ENCODE results near the gene SBF2.

The SBF2 gene

DNA sequence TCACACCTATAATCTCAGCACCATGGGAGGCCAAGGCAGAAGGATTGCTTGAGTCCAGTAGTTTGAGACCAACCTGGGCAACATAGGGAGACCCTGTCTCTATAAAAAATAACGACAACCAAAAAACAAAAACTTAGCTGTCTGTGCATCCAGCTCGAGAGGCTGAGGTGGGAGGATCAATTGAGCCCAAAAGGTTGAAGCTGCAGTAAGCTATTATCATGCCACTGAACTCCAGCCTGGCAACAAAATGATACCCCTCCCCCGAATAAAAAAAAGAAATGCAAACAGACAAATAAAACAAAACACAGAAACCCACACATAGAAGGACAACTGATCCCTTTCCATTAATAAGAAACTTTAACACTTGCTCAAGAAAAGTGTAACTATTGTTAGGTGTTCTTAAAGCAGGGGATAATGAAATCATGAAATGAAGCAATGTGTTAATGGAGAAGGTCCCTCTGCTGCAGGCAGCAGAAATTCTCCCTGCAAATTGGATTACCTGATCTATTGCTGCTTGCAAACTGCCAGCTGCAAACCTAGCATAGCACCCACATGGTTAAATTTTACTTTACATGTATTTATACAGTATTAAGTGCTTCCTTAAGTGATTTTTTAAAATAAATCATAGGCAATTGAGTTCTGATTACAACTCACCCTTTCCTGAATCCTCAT lies 226.3 kb downstream of the SBF2 start:
- FAIRE-seq (no peak), DNase-seq (ENCODE audit: insufficient read length, low spot score) (no peak)
- no peak for TF ChIP-seq POLR2AphosphoS5 (IDR thresholded peaks at IDR 0.05; ENCODE audit: low read depth, low read length)
- TF ChIP-seq POLR2A (IDR thresholded peaks at IDR 0.05; ENCODE audit: low read depth, low read length): no peak
- TF ChIP-seq POU2F2 (IDR thresholded peaks at IDR 0.05; ENCODE audit: low read depth, low read length): no peak
- TF ChIP-seq SPI1 (IDR thresholded peaks at IDR 0.05; ENCODE audit: low read depth, low read length): no peak
- TF ChIP-seq TAF1 (IDR thresholded peaks at IDR 0.05; ENCODE audit: low read depth, low read length): no peak
- TF ChIP-seq PAX5 (IDR thresholded peaks at IDR 0.05; ENCODE audit: insufficient read depth, low read length, severe bottlenecking): no peak

DNA sequence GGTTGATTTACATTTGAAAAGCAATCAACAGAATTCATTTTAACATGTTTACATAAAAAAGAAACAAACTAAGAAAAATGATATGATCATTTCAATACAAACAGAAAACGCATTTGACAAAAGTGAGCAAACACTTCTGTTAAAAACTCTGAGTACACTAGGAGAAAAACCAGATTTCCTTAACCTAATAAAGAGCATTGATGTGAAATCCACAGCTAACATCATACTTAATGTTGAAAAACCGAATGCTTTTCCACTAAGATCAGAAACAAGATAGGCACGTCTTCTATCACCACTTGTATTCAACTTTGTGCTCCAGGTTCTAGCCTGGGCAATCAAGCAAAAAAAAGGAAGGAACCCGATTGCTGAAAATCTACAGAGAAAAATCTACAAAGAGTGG lies 227.6 kb downstream of the SBF2 start:
- no peak for DNase-seq (ENCODE audit: insufficient read length, low spot score)
- no peak for FAIRE-seq
- TF ChIP-seq POLR2AphosphoS5 (IDR thresholded peaks at IDR 0.05; ENCODE audit: low read depth, low read length) (no peak), SPI1 (IDR thresholded peaks at IDR 0.05; ENCODE audit: low read depth, low read length) (no peak), PAX5 (IDR thresholded peaks at IDR 0.05; ENCODE audit: insufficient read depth, low read length, severe bottlenecking) (no peak), POLR2A (IDR thresholded peaks at IDR 0.05; ENCODE audit: low read depth, low read length) (no peak), POU2F2 (IDR thresholded peaks at IDR 0.05; ENCODE audit: low read depth, low read length) (no peak), TAF1 (IDR thresholded peaks at IDR 0.05; ENCODE audit: low read depth, low read length) (no peak)

DNA sequence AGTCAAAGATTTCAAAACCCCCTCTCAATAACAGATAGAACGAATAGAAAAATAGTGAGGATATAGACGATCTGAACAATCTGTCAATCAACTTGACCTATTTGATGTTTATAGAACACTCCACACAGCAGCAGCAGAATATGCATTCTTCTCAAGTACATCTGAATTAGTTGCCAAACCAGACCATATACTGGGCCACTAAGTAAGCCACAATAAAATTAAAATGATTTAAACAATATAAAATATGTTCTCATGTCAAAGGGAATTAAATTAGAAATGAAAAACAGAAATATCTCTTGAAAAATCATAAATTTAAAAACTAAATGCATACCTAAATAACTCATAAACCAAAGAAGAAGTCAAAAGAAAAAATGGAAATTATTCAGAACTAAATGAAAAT lies 229.2 kb downstream of the SBF2 start:
- TF ChIP-seq TAF1 (IDR thresholded peaks at IDR 0.05; ENCODE audit: low read depth, low read length): no peak
- TF ChIP-seq POU2F2 (IDR thresholded peaks at IDR 0.05; ENCODE audit: low read depth, low read length): no peak
- TF ChIP-seq SPI1 (IDR thresholded peaks at IDR 0.05; ENCODE audit: low read depth, low read length): no peak
- TF ChIP-seq POLR2AphosphoS5 (IDR thresholded peaks at IDR 0.05; ENCODE audit: low read depth, low read length): no peak
- TF ChIP-seq PAX5 (IDR thresholded peaks at IDR 0.05; ENCODE audit: insufficient read depth, low read length, severe bottlenecking): no peak
- no peak for TF ChIP-seq POLR2A (IDR thresholded peaks at IDR 0.05; ENCODE audit: low read depth, low read length)
- no peak for FAIRE-seq
- DNase-seq (ENCODE audit: insufficient read length, low spot score): no peak

DNA sequence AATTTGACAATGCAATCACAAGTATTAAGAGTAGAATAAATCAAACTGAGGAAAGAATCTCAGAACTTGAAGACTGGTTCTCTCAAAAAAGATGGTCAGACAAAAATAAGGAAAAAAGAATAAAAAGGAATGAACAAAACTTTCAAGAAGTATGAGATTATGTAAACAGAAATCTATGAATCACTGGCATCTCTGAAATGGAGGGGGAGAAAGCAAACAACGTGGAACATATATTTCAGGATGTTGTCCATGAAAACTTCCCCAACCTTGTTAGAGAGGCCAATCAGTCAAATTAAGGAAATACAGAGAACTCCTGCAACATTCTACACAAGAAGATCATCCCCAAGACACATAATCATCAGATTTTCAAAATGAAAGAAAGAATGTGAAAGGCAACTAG lies 235.7 kb downstream of the SBF2 start:
- FAIRE-seq (no peak), DNase-seq (ENCODE audit: insufficient read length, low spot score) (no peak)
- TF ChIP-seq SPI1 (IDR thresholded peaks at IDR 0.05; ENCODE audit: low read depth, low read length): no peak
- no peak for TF ChIP-seq POLR2AphosphoS5 (IDR thresholded peaks at IDR 0.05; ENCODE audit: low read depth, low read length)
- TF ChIP-seq POU2F2 (IDR thresholded peaks at IDR 0.05; ENCODE audit: low read depth, low read length): no peak

DNA sequence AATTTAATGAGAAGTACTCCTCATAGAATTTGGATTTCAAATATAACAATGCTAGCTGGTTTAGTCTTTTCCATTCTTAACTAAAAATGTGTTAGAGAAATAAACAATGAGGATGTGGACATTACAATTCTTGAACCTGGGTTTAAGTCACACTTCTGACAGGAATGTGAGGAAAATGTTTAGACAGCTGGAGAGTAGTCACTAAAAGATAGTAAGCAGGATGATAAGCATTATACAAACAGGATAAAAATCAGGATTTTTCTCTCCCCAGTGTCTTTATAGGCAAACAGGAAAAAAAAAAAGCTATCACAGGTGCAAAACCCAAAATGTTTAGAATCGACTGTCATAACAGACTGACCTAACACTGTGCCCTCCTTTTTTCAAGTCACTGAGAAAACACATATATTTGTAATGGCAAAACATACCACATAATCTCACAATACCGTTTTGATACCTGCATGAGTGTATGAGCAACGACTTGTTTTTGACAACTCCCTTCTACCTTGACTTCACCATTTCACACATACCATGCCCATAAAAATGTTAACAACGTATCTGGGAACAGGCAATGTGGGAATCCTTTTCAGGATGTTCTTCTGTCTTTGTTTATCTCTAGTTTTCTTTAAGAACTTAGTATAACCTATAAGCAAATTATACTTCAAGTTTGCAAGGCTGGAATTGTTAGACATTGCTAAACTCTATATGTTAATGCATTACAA lies 242.0 kb downstream of the SBF2 start:
- TF ChIP-seq TAF1 (IDR thresholded peaks at IDR 0.05; ENCODE audit: low read depth, low read length) (no peak), POLR2AphosphoS5 (IDR thresholded peaks at IDR 0.05; ENCODE audit: low read depth, low read length) (no peak), POLR2A (IDR thresholded peaks at IDR 0.05; ENCODE audit: low read depth, low read length) (no peak), SPI1 (IDR thresholded peaks at IDR 0.05; ENCODE audit: low read depth, low read length) (no peak), PAX5 (IDR thresholded peaks at IDR 0.05; ENCODE audit: insufficient read depth, low read length, severe bottlenecking) (no peak), POU2F2 (IDR thresholded peaks at IDR 0.05; ENCODE audit: low read depth, low read length) (no peak)
- FAIRE-seq (no peak), DNase-seq (ENCODE audit: insufficient read length, low spot score) (no peak)

DNA sequence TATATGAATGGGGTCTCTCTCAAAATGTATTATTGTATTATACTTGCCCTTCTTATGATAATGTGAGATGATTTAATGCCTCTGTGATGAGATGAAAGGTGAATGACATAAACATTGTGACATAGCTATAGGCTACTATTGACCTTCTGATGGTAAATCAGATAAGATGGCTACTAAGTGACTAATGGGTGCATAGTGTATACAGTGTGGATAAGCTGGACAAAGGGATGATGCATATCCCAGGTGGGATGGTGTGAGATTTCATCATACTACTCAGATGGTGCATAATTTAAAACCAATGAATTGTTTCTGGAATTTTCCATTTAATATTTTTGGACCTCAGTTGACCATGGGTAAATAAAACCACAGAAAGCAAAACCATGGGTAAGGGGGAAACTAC lies 243.5 kb downstream of the SBF2 start:
- DNase-seq (ENCODE audit: insufficient read length, low spot score) (no peak), FAIRE-seq (no peak)
- TF ChIP-seq SPI1 (IDR thresholded peaks at IDR 0.05; ENCODE audit: low read depth, low read length) (no peak), POLR2AphosphoS5 (IDR thresholded peaks at IDR 0.05; ENCODE audit: low read depth, low read length) (no peak), POU2F2 (IDR thresholded peaks at IDR 0.05; ENCODE audit: low read depth, low read length) (no peak), TAF1 (IDR thresholded peaks at IDR 0.05; ENCODE audit: low read depth, low read length) (no peak), PAX5 (IDR thresholded peaks at IDR 0.05; ENCODE audit: insufficient read depth, low read length, severe bottlenecking) (no peak), POLR2A (IDR thresholded peaks at IDR 0.05; ENCODE audit: low read depth, low read length) (no peak)

DNA sequence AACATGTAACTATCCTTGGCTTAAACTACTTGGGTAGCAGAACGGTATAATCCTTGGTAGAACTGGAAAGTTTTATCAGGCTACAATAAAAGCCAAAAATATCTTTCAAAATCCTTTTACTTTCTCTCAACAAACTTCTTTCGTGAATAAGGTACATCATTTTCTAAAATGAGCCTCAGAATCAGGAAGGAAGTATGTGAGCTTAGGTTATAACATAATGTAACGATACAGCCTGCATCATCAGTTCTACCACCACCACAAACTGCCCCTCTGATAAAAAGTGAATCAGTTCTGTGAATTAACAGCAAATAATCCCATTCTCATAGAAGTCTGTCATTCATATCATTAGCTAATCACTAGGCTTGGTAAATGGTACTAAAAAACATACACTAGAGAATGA lies 244.3 kb downstream of the SBF2 start:
- FAIRE-seq: no peak
- no peak for DNase-seq (ENCODE audit: insufficient read length, low spot score)
- TF ChIP-seq PAX5 (IDR thresholded peaks at IDR 0.05; ENCODE audit: insufficient read depth, low read length, severe bottlenecking): no peak
- no peak for TF ChIP-seq TAF1 (IDR thresholded peaks at IDR 0.05; ENCODE audit: low read depth, low read length)

DNA sequence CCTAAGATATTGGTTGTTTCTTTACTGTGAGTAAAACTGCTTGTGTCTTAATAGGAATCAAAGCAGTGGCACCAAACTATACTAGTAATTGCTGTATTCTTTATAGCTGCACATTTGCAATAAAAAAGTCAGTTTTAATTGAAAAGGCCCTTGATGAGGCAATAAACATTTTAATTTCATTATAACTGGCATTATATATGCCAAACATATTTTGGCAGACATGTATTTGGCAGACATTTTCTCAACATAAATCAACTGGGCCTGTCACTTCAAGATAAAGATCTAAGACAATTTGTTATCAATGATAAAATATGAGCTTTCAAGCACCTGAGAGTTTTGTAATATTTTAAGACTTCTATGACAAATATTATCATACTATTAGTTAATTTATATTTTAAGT lies 245.7 kb downstream of the SBF2 start:
- FAIRE-seq (no peak), DNase-seq (ENCODE audit: insufficient read length, low spot score) (no peak)
- TF ChIP-seq POU2F2 (IDR thresholded peaks at IDR 0.05; ENCODE audit: low read depth, low read length): no peak
- TF ChIP-seq PAX5 (IDR thresholded peaks at IDR 0.05; ENCODE audit: insufficient read depth, low read length, severe bottlenecking): no peak
- no peak for TF ChIP-seq SPI1 (IDR thresholded peaks at IDR 0.05; ENCODE audit: low read depth, low read length)
- no peak for TF ChIP-seq POLR2AphosphoS5 (IDR thresholded peaks at IDR 0.05; ENCODE audit: low read depth, low read length)
- TF ChIP-seq TAF1 (IDR thresholded peaks at IDR 0.05; ENCODE audit: low read depth, low read length): no peak
- no peak for TF ChIP-seq POLR2A (IDR thresholded peaks at IDR 0.05; ENCODE audit: low read depth, low read length)

DNA sequence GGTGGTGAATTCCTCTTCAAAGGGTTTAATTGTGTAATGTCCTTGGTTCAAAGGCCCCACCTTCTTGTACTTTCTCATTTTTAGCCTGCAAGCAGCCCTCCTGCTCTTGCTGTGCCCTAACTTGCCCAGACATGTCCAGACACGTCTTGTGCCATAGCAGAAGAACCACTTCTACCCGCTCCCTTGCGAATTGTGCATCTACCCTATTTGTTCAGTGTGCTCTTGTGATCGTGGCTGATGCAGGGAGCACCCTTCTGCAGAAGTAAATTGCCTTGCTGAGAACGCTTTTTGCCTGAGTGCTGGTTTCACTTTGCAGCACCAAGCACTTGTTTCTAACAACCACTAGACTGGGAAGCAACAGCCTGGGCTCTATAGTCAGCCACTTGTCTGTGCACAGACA lies 249.4 kb downstream of the SBF2 start:
- DNase-seq (ENCODE audit: insufficient read length, low spot score) (no peak), FAIRE-seq (no peak)
- no peak for TF ChIP-seq POU2F2 (IDR thresholded peaks at IDR 0.05; ENCODE audit: low read depth, low read length)

DNA sequence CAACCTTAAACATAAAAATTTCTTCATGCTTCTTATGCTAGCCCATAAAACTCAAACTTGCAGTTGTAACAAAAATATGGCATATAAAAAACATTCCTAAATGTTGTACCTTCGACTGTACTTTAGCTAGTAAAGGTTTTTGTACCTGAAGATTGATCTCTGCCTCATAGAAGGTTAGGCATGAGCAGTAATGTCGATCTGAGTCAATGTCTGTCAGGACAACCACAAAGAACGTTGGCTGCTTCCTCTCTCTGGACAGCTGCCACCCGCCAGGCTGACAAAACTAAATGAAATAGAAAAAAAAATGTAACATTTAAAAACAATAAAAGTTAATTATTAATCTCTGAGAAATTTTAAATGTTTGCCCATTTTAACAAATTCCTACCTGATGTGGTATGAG lies 251.3 kb downstream of the SBF2 start:
- TF ChIP-seq POLR2AphosphoS5 (IDR thresholded peaks at IDR 0.05; ENCODE audit: low read depth, low read length) (no peak), POLR2A (IDR thresholded peaks at IDR 0.05; ENCODE audit: low read depth, low read length) (no peak), POU2F2 (IDR thresholded peaks at IDR 0.05; ENCODE audit: low read depth, low read length) (no peak), PAX5 (IDR thresholded peaks at IDR 0.05; ENCODE audit: insufficient read depth, low read length, severe bottlenecking) (no peak), SPI1 (IDR thresholded peaks at IDR 0.05; ENCODE audit: low read depth, low read length) (no peak), TAF1 (IDR thresholded peaks at IDR 0.05; ENCODE audit: low read depth, low read length) (no peak)
- DNase-seq (ENCODE audit: insufficient read length, low spot score) (no peak), FAIRE-seq (peak; percentile 13)
